HepG2 (cell line): ENCODE measurements around the gene MAPK6. TPM values are rescaled to one million over a fixed set of nuclear protein-coding genes. Genes with fewer than 3 reads are reported as not detected.

ENCODE experiments used
- ATF1 ChIP-seq: IDR thresholded peaks from 2 replicates; pipeline ENCODE4 v1.6.1; 2016; ENCODE audit warnings: mild to moderate bottlenecking, control low read depth
- CREB3 ChIP-seq: sonication (generic); formaldehyde crosslinking; IDR thresholded peaks from 2 replicates; pipeline ENCODE4 v1.5.0; 2020; ENCODE audit warnings: missing genetic modification reagents
- CREM ChIP-seq, 2 experiments: sonication (generic) in 1 of 2; formaldehyde crosslinking in 1 of 2; IDR thresholded peaks; 2 replicates each; pipeline versions ENCODE4 v1.4.0 to v1.6.1; 2016 to 2020; ENCODE audit warnings: antibody characterized with exemption in 1 of 2, mild to moderate bottlenecking in 1 of 2, missing genetic modification reagents in 1 of 2
- EEA1 ChIP-seq: sonication (generic); formaldehyde crosslinking; IDR thresholded peaks from 2 replicates; pipeline ENCODE4 v1.5.1; 2020; ENCODE audit warnings: mild to moderate bottlenecking, missing genetic modification reagents, borderline replicate concordance
- EZH2 ChIP-seq: conservative IDR thresholded peaks from 2 replicates; pipeline ENCODE4 v1.6.1; 2012; ENCODE audit warnings: mild to moderate bottlenecking, low read depth, low read length, moderate library complexity
- HNRNPL ChIP-seq: fragments of 200-400 bp; formaldehyde crosslinking; IDR thresholded peaks from 2 replicates; pipeline ENCODE4 v1.6.1; 2017; ENCODE audit warnings: mild to moderate bottlenecking, low read depth, low read length
- LBX2 ChIP-seq: sonication (generic); formaldehyde crosslinking; IDR thresholded peaks from 2 replicates; pipeline ENCODE4 v1.5.0; 2020; ENCODE audit warnings: missing genetic modification reagents, mild to moderate bottlenecking, borderline replicate concordance
- MAFK ChIP-seq, 2 experiments: IDR thresholded peaks in 1 of 2; conservative IDR thresholded peaks in 1 of 2; 2 replicates each; pipeline ENCODE4 v1.6.1; 2011; ENCODE audit warnings: improper control_type of control experiment in 2 of 2, low read length in 2 of 2
- MAZ ChIP-seq, 2 experiments: sonication (generic) in 1 of 2; formaldehyde crosslinking in 1 of 2; IDR thresholded peaks; 2 replicates each; pipeline versions ENCODE4 v1.5.0 to v1.6.1; 2012 to 2020; ENCODE audit warnings: low read depth in 2 of 2, mild to moderate bottlenecking in 2 of 2, borderline replicate concordance in 1 of 2, improper control_type of control experiment in 1 of 2, low read length in 1 of 2, missing genetic modification reagents in 1 of 2, moderate library complexity in 1 of 2
- MTA3 ChIP-seq: sonication (generic); formaldehyde crosslinking; IDR thresholded peaks from 2 replicates; pipeline ENCODE4 v1.4.0; 2020; ENCODE audit warnings: missing genetic modification reagents
- MYNN ChIP-seq: sonication (generic); formaldehyde crosslinking; IDR thresholded peaks from 2 replicates; pipeline ENCODE4 v1.4.0; 2020; ENCODE audit warnings: mild to moderate bottlenecking, low read depth, missing genetic modification reagents
- MYPOP ChIP-seq: sonication (generic); formaldehyde crosslinking; IDR thresholded peaks from 2 replicates; pipeline ENCODE4 v1.8.1; 2023; ENCODE audit warnings: mild to moderate bottlenecking, moderate library complexity, missing genetic modification reagents
- PHB2 ChIP-seq: fragments of 450-650 bp; IDR thresholded peaks from 2 replicates; pipeline ENCODE4 v1.6.1; 2018; ENCODE audit not compliant: partially characterized antibody
- RNF219 ChIP-seq: sonication (generic); formaldehyde crosslinking; IDR thresholded peaks from 2 replicates; pipeline ENCODE4 v1.5.0; 2020; ENCODE audit warnings: mild to moderate bottlenecking, missing genetic modification reagents
- SNAPC5 ChIP-seq: sonication (generic); formaldehyde crosslinking; IDR thresholded peaks from 2 replicates; pipeline ENCODE4 v1.8.1; 2023; ENCODE audit warnings: mild to moderate bottlenecking, missing genetic modification reagents, borderline replicate concordance
- TFDP1 ChIP-seq: IDR thresholded peaks from 2 replicates; pipeline ENCODE4 v1.6.1; 2016; ENCODE audit warnings: missing compliant biosample characterization, missing genetic modification reagents, borderline replicate concordance
- ZKSCAN5 ChIP-seq: sonication (generic); formaldehyde crosslinking; IDR thresholded peaks from 2 replicates; pipeline ENCODE4 v1.5.1; 2020; ENCODE audit warnings: mild to moderate bottlenecking, missing genetic modification reagents
- ZNF282 ChIP-seq: fragments of 450-650 bp; IDR thresholded peaks from 2 replicates; pipeline ENCODE4 v1.6.1; 2018; ENCODE audit not compliant: partially characterized antibody
- ZNF564 ChIP-seq: sonication (generic); formaldehyde crosslinking; IDR thresholded peaks from 2 replicates; pipeline ENCODE4 v1.8.1; 2023; ENCODE audit warnings: mild to moderate bottlenecking, missing genetic modification reagents
- ZNF768 ChIP-seq: sonication (generic); formaldehyde crosslinking; IDR thresholded peaks from 2 replicates; pipeline ENCODE4 v1.4.0; 2020; ENCODE audit warnings: missing genetic modification reagents
- polyA plus RNA-seq, 8 experiments: library from polyadenylated mRNA; depleted of rRNA in 3 of 8; stranded (reverse) in 7 of 8; unstranded in 1 of 8; fragments of >200 nt; fragmentation: Illumina TruSeq in 4 of 8; extraction: Trizol in 4 of 8; gene quantifications; 2 replicates each; pipeline versions ENCODE4 v1.2.1 to v1.2.3, GENCODE V29; 2011 to 2016; ENCODE audit warnings: low read depth in 4 of 8, missing spikeins in 1 of 8, mixed read lengths in 1 of 8; ENCODE audit not compliant: insufficient read depth in 1 of 8
- total RNA-seq, 5 experiments: library from RNA; depleted of rRNA; stranded (reverse); fragments of >200 nt; fragmentation: Illumina TruSeq; extraction: Trizol; gene quantifications; 2 replicates each; pipeline ENCODE4 v1.2.3, GENCODE V29; 2016; ENCODE audit warnings: low read depth in 1 of 5

The MAPK6 gene
- total and polyA plus RNA-seq, 2 of the 13 experiments (the other 11 are each of a cell fraction or from before 2014, with no cell fraction given): 89.5 to 99.7 TPM

- TF ChIP-seq MYNN (CRISPR knock-in tag) (no peak), TFDP1 (CRISPR knock-in tag) (peak; percentile 17; the same call in 1 of the 2 replicates), MYPOP (CRISPR knock-in tag) (peak; percentile 37; the same call in 1 of the 2 replicates), EZH2 (no peak), ZKSCAN5 (CRISPR knock-in tag) (peak; percentile 96), ATF1 (CRISPR knock-in tag) (no peak), ZNF282 (no peak), MAZ (IDR thresholded peaks at IDR 0.05; ENCODE audit: borderline replicate concordance, low read depth, low read length) (no peak), MAZ (CRISPR knock-in tag; IDR thresholded peaks at IDR 0.05; ENCODE audit: low read depth) (0 out of 2 replicates have a peak, but pooled peaks have one; percentile 51), MTA3 (CRISPR knock-in tag) (no peak), HNRNPL (no peak), LBX2 (CRISPR knock-in tag) (no peak), CREB3 (no peak), SNAPC5 (CRISPR knock-in tag) (no peak), CREM (IDR thresholded peaks at IDR 0.05) (peak; percentile 81), CREM (CRISPR knock-in tag; IDR thresholded peaks at IDR 0.05) (no peak), EEA1 (no peak), ZNF768 (CRISPR knock-in tag) (no peak), ZNF564 (CRISPR knock-in tag) (no peak), RNF219 (CRISPR knock-in tag) (no peak), MAFK (conservative IDR thresholded peaks at IDR 0.05 in 1 of 2, IDR thresholded peaks at IDR 0.05 in 1 of 2; ENCODE audit: low read length in 2 of 2) (no peak), PHB2 (no peak)
These were observed 10.2 kb upstream of the MAPK6 start (continued) for GRCh38 chr15:52008698-52009434.
